AG04449 (cell line): ENCODE data around the gene EXOC2.

Source experiments
- CTCF ChIA-PET: fragments of 350-600 bp; formaldehyde crosslinking; extraction: SDS; loops from one replicate; lab custom pipeline; 2021; ENCODE audit warnings: antibody characterized with exemption; lab: Yijun Ruan, JAX
- POLR2A ChIA-PET: fragments of 400-600, 350-600 bp; formaldehyde crosslinking; extraction: SDS; loops from one replicate; lab custom pipeline; 2020; ENCODE audit warnings: antibody characterized with exemption, inconsistent platforms; lab: Yijun Ruan, JAX
- DNase-seq: peaks from one replicate; pipeline ENCODE4 v3.0.0-alpha.2; 2010; ENCODE audit warnings: low read depth, low spot score
- H3K4me3 ChIP-seq: 2 replicates; pipeline ENCODE4 v1.5.1; 2011; ENCODE audit warnings: low read depth, mild to moderate bottlenecking, control low read depth, low read length
- TF ChIP-seq, protein P1 (sequence below): IDR thresholded peaks from one replicate; pipeline ENCODE4 v1.5.1; 2011; ENCODE audit warnings: mild to moderate bottlenecking, moderate library complexity, low read length, control low read depth, inconsistent platforms; ENCODE audit not compliant: insufficient read depth; ENCODE audit errors: missing control alignments

The EXOC2 gene

DNA sequence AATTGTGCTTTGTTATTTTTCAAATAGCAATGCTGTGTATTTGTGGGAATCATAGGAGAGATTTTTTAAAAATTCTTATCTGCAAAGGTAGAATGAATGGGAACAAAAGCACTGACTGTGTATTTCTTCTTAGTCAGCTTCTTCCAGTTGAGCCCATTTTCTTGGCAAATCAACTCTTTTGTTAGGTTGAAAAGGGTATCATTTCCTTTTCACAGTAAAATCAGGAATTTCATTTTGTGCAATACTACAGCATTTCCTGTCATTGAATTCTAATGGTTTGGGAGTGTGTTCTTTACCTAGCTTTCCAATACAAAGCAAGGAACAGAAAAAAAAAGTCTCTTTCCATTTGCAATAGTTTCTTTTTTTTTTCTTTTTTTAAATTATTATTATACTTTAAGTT is 19.0 kb upstream of the EXOC2 start:
- no peak for DNase-seq
- H3K4me3 ChIP-seq, result no peak overlapping the region; the same call in 1 of the 2 replicates
- TF ChIP-seq, protein P1, sequence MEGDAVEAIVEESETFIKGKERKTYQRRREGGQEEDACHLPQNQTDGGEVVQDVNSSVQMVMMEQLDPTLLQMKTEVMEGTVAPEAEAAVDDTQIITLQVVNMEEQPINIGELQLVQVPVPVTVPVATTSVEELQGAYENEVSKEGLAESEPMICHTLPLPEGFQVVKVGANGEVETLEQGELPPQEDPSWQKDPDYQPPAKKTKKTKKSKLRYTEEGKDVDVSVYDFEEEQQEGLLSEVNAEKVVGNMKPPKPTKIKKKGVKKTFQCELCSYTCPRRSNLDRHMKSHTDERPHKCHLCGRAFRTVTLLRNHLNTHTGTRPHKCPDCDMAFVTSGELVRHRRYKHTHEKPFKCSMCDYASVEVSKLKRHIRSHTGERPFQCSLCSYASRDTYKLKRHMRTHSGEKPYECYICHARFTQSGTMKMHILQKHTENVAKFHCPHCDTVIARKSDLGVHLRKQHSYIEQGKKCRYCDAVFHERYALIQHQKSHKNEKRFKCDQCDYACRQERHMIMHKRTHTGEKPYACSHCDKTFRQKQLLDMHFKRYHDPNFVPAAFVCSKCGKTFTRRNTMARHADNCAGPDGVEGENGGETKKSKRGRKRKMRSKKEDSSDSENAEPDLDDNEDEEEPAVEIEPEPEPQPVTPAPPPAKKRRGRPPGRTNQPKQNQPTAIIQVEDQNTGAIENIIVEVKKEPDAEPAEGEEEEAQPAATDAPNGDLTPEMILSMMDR, result no peak
- ChIA-PET POLR2A (no interaction called here), CTCF (interaction anchor here (2.0 to 6.7 kb wide), 2 partner anchors 9 to 119 kb away, joined by 7 to 67 read pairs; no protein-coding TSS in a partner anchor)

DNA sequence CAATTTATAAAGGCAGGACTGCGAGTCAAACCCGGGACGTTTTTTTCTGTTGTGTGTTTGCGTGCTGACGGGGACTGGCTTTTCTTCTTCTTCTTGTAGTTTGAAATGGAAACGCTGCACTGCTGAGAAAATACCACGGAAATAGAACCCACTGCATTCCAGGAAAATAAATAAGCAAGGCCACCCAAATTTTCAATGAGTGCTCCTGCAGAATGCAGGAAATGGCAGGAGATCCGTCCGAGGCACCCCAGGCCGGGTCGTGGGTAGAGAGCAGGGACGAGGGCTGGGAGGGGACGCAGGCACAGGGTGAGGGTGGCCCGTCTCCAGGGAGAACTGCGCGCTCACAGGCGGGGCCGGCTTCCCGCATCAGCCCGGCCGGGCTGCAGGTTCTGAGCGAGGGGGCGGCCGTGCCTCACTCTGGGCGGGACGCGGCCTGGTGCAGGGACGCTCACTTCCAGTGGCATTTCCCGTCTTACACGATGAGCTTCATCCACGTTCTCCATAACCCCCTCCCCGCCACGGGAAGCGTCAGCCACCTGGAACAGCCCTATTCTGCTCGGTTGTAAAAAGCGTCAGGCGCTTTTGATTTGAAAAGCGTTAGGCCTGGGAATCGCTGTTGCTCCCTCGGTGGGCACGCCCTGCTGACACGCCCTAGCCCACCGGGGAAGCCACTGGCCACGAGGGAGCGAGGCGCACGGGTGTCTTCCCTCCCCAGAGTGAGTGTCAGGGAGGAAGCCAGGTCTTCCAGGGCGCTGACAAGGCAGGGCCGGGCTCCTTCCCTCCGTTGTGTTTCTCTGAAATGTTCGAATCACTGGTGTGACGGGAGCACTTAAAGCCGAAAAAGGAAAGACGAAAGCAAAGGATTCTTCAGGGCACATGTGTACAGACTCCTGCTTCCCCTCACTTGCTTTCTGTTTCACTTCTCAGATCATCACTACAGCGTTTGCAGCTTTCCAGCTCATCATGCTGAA is 17.9 kb upstream of the EXOC2 start:
- peak overlapping the region; percentile 66 for H3K4me3 ChIP-seq
- TF ChIP-seq, protein P1, result no peak
- ChIA-PET CTCF (interaction anchor here (2.0 to 6.7 kb wide), 2 partner anchors 10 to 118 kb away, joined by 7 to 67 read pairs; no protein-coding TSS in a partner anchor), POLR2A (no interaction called here)
- peak; percentile 12 for DNase-seq

DNA sequence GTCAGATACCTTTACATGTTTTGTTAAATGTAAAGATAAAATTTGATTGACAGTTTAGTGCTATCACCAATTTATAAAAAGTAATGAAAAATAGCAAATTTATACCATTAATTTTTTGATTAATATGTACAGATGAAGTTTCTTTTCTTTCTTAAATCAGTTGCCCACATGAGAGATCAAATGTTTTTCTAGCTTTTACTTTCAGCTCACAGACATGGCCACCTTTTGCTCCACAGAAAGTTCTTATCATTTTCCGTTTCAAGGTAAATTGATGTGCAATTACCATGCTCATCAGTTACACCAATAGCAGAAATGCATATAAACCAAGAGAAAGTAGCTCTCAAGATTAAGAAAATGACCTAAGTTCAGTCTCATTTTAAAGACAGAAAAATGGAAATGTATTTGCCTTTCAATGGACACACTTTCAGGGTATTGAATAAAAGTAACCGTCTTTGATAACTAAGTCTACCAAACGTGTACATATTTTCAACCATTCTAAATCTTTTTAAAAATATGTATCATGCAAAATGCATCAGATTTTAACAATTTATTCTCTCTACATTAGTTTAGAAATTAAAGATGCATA is 16.6 kb upstream of the EXOC2 start:
- H3K4me3 ChIP-seq, result no peak overlapping the region
- ChIA-PET POLR2A (no interaction called here), CTCF (interaction anchor here (6.7 kb wide), 1 partner anchor 11 kb away, joined by 67 read pairs; no protein-coding TSS in a partner anchor)
- DNase-seq, result no peak
- TF ChIP-seq, protein P1, result no peak

DNA sequence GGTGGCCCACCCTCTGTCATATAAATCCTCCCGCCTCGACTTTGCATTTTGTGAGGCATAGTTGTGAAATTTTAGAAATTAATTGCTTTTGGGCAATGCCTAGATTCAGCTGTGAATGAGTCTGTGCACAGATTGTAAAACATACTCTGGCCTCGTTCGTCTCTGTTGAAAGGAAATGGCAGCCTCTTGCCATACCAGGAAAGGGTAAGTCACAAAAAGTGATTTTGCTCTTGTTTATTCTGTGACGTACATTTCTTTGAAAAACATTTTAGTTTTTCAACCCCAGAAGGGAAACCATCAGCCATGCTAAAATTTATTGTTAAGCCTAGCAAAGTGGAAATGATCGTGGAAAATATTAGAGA is 15.3 kb upstream of the EXOC2 start:
- CTCF ChIA-PET, result interaction anchor here (6.7 kb wide), 1 partner anchor 13 kb away, joined by 67 read pairs; no protein-coding TSS in a partner anchor
- POLR2A ChIA-PET, result no interaction called here
- TF ChIP-seq, protein P1, result no peak
- DNase-seq, result no peak
- no peak overlapping the region for H3K4me3 ChIP-seq

DNA sequence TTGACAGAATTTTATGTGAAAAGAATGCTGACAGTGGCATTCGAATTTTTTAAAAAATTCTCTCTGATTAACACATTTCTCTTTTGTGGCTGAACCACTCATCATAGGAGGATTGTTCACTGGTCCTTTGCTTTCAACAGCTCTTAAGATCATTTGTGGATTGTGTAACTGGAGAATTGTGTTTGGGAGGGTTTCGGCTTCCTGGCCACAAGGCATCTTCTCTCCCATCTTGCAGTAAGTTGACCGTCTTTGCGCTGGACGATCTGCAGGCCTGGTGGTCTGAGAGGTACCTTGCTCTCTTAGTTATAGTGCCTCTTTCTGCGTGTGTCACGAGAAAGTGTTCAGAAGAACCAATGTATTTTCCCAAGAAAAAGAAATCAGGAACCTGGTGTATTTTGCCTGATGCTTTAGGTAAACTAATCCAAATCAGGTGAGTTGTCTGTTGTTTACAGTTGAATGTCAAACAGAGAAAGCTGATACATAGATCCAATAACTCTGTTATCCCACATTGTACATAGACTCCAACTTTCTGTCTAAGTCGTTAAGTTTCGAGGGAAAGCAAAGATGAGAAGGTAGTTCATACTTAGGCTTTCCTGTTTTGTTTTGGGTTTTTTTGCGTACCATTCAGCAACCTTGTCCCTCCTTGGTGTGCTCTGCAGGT is 14.8 kb upstream of the EXOC2 start:
- DNase-seq, result no peak
- POLR2A ChIA-PET, result interaction anchor here (0.7 kb wide), 1 partner anchor 15 kb away, joined by 3 read pairs; no protein-coding TSS in a partner anchor
- CTCF ChIA-PET, result interaction anchor here (0.6 to 6.7 kb wide), 2 partner anchors 13 to 115 kb away, joined by 3 to 67 read pairs; no protein-coding TSS in a partner anchor
- TF ChIP-seq, protein P1, result no peak
- no peak overlapping the region for H3K4me3 ChIP-seq
